Right atrium auricular region (tissue), 2 donors: Measurements from ENCODE around the gene NRXN3. TPM values are rescaled to one million over a fixed set of nuclear protein-coding genes. Genes with fewer than 3 reads are reported as not detected.

Source experiments
- DNase-seq: peaks from one replicate; pipeline ENCODE4 v3.0.0-alpha.2; 2019; ENCODE audit warnings: low spot score
- H3K27ac ChIP-seq, 2 donors: fragments of 200-600 bp; sonication (generic); 1 replicate in 1 of 2; 2 replicates in 1 of 2; pipeline ENCODE4 v1.5.1; 2016 to 2019
- H3K27me3 ChIP-seq, 2 donors: fragments of 200-600 bp; sonication (generic); one replicate each; pipeline versions ENCODE4 v1.5.1 to v1.6.0; 2017 to 2019
- H3K36me3 ChIP-seq: fragments of 200-600 bp; sonication (generic); one replicate; pipeline ENCODE4 v1.5.1; 2016
- H3K4me1 ChIP-seq, 2 donors: fragments of 200-600 bp; sonication (generic); one replicate each; pipeline versions ENCODE4 v1.5.1 to v1.6.0; 2017 to 2019
- H3K4me3 ChIP-seq, 2 donors: fragments of 200-600 bp; sonication (generic); 1 replicate in 1 of 2; 2 replicates in 1 of 2; pipeline ENCODE4 v1.5.1; 2017 to 2019; ENCODE audit warnings: mild to moderate bottlenecking in 1 of 2, moderate library complexity in 1 of 2
- H3K9me3 ChIP-seq, 2 donors: fragments of 200-600 bp; sonication (generic); one replicate each; pipeline ENCODE4 v1.5.1; 2019
- CTCF ChIP-seq, 2 donors: fragments of 200-600 bp; sonication (generic); IDR thresholded peaks; one replicate each; pipeline ENCODE4 v1.5.1; 2019; ENCODE audit warnings: antibody characterized with exemption in 2 of 2
- total RNA-seq, 2 donors: library from RNA; depleted of rRNA; stranded (reverse); fragments of >200 nt; gene quantifications; one replicate each; pipeline ENCODE4 v1.1.0, GENCODE V29; 2016

NRXN3 gene
- total RNA-seq, 2 donors from 2014 or later = 2.0 to 2.3 TPM

- H3K4me3 ChIP-seq = no peak overlapping the region
- H3K9me3 ChIP-seq = no peaks in the 10 kb centered on the region
- no peaks in the 10 kb centered on the region for H3K27me3 ChIP-seq
- no peak overlapping the region for H3K27ac ChIP-seq
- DNase-seq = no peak
- H3K4me1 ChIP-seq = no peaks in the 10 kb centered on the region
- TF ChIP-seq CTCF (IDR thresholded peaks at IDR 0.05) = no peak
- no peaks in the 10 kb centered on the region for H3K36me3 ChIP-seq
Measured at GRCh38 chr14:79321070-79321469, 1150.9 kb downstream of the NRXN3 start.

- no peak overlapping the region for H3K27ac ChIP-seq
- no peaks in the 10 kb centered on the region for H3K4me1 ChIP-seq
- H3K4me3 ChIP-seq = no peak overlapping the region
- no peak for DNase-seq
- H3K36me3 ChIP-seq = no peaks in the 10 kb centered on the region
- no peak for TF ChIP-seq CTCF (IDR thresholded peaks at IDR 0.05)
- H3K9me3 ChIP-seq = no peaks in the 10 kb centered on the region
- H3K27me3 ChIP-seq = no peaks in the 10 kb centered on the region
Measured at GRCh38 chr14:79325071-79325470, 1154.9 kb downstream of the NRXN3 start.

DNA sequence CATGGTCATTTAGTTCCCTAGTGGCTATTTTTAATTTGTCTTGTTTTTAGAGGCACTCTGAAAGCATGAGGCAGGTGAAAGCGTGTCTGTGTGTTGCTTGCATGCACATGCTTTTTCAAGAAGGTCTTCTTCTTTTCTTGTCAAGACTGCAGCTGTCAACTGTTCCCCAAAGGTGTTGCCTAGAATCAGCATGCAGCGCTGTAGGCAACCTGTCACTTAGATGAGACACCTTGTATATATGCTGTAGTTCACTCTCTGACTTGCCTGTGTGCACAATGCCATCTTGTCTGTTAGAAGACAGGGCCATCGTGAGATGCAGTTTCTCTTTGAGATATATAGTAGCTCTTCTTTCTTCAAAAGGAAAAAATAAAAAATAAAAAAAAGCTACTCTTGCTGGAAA, 1155.4 kb downstream of the NRXN3 start:
- Histone ChIP-seq H3K9me3 (no peaks in the 10 kb centered on the region), H3K4me3 (no peak overlapping the region), H3K36me3 (no peaks in the 10 kb centered on the region), H3K4me1 (no peaks in the 10 kb centered on the region), H3K27ac (no peak overlapping the region), H3K27me3 (no peaks in the 10 kb centered on the region)
- DNase-seq = no peak
- TF ChIP-seq CTCF (IDR thresholded peaks at IDR 0.05) = no peak

DNA sequence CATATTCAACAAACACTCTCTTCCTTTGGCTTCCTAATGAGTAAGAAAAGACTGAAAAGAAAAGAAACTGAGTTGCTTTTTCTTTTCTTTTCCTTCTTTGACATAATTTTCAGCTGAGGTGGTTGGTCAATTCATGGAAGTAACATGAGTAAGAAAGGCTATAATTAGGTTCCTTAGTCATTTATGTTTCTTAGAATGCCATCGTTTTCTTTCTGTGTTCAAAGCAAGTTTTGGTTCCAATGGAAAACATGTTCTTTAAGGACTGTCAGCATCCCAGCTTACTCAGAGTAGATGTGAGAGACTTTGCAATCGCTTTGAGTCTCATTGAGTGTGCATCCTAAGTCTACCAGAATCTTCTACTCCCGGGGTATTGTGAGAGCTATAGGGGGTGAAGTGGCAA, 1158.7 kb downstream of the NRXN3 start:
- H3K36me3 ChIP-seq = no peaks in the 10 kb centered on the region
- DNase-seq = no peak
- H3K27ac ChIP-seq = no peak overlapping the region
- no peak for TF ChIP-seq CTCF (IDR thresholded peaks at IDR 0.05)
- no peaks in the 10 kb centered on the region for H3K4me1 ChIP-seq
- no peaks in the 10 kb centered on the region for H3K27me3 ChIP-seq
- H3K4me3 ChIP-seq = no peak overlapping the region
- H3K9me3 ChIP-seq = no peaks in the 10 kb centered on the region

DNA sequence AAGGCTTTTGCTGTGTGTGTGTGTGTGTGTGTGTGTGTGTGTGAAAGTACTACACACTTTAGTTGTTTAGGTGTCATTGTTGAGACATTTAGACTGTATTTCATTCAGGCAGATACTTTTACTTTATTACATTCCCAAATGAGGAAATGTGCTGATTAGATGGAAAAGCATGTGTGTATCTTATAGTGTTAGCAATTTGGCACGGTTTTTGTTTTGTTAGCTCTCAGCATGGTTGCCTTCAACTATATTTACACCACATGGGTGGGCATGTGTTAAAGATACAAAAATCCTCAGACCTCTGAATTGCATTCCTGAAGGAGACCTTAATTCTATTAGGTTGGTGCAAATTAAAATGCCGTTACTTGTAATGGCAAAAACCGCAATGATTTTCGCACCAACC, 1161.7 kb downstream of the NRXN3 start:
- DNase-seq = no peak
- TF ChIP-seq CTCF (IDR thresholded peaks at IDR 0.05) = no peak
- Histone ChIP-seq H3K27me3 (no peaks in the 10 kb centered on the region), H3K4me3 (no peak overlapping the region), H3K36me3 (no peaks in the 10 kb centered on the region), H3K27ac (no peak overlapping the region), H3K4me1 (no peaks in the 10 kb centered on the region), H3K9me3 (no peaks in the 10 kb centered on the region)

- Histone ChIP-seq H3K4me3 (no peak overlapping the region), H3K36me3 (no peaks in the 10 kb centered on the region), H3K27me3 (no peaks in the 10 kb centered on the region), H3K27ac (no peak overlapping the region), H3K9me3 (no peaks in the 10 kb centered on the region), H3K4me1 (no peaks in the 10 kb centered on the region)
- TF ChIP-seq CTCF (IDR thresholded peaks at IDR 0.05) = no peak
- no peak for DNase-seq
Measured at GRCh38 chr14:79332504-79333197, 1162.5 kb downstream of the NRXN3 start.
